HG02763 (cell line): ENCODE measurements around the gene DTX2.
"Not testable (repeated sequence)": the region's sequence is repeated elsewhere in the genome, so short reads cannot be mapped to it uniquely, and the experiment has no call there.

Experiments
- ATAC-seq: cut with Tn5 transposase; IDR thresholded peaks from one replicate; pipeline ENCODE4 v1.9.1; 2021; ENCODE audit warnings: mild to moderate bottlenecking, moderate library complexity; ENCODE audit not compliant: unreplicated experiment

DTX2 gene

DNA sequence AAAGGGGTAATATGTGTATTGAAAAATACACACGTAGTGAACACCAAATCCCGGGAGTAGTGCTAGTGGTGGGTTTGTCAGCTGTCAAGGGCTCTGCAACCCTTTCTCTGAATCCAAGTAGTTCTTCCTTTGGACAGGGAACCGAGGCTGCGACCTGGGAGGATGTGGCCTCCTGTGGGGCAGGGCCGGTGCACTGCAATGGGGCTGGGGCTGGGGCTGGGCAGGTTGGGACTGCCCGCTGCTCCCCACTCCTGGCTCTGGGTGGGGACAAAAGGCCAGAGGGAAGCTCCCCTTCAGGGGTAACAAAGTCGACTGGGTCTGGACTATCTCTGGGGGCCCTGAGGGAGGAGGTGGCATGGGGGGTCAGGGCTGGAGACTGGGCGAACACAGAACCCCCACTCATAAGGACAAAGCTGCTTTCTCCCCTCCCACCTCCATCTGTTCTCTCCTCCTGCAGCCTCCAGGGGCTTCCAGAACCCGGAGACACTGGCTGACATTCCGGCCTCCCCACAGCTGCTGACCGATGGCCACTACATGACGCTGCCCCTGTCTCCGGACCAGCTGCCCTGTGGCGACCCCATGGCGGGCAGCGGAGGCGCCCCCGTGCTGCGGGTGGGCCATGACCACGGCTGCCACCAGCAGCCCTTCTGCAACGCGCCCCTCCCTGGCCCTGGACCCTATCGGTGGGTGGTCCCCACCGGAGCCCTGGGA, 49.8 kb downstream of the DTX2 start:
- ATAC-seq, result not testable (repeated sequence)

DNA sequence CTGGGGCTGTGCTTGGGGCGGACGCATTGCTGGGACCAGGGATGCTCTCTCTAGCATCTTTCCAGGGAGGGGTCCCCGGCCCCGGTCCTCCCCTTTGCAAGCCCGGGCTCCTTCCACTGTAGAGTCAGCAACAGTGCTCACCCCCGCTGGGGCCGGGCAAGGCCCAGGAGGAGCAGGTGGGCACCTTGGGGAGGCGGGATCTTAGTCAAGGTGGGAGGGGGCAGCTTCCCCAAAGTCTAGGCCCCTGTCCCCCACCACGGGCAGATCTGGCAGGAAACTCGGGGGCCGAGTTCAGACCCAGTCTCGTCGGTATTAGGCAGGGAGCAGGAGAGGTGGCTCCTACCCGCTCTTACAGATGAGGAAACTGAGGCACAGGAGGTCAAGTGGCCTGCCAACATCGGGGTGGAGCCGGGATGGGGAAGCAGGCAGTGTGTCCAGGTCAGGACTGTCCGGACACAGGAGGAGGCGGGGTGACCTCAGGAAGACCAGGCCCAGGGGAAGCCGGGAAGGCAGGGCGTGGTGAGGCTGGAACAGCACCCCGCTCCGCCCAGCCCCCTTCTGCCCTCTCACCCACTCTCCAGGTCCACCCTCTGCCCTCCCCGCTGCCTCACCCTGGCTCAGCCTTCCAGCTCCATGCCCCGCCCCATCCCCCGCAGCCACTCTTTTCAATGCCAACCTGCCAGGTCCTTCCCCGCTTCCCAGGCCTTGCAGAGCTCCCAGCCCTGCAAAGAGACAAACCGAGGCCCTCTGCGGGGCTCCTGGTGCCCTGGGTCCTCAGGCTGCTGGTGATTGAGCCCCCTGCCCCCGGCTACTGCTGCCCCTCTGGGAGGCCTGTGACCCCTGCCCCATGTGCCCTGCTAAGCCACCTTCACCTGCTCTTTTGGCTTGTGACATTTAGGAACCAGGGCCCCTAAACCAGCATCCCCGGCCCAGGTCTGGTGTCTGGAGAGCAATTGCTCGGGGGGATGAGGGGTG, 50.7 kb downstream of the DTX2 start:
- ATAC-seq, result not testable (repeated sequence)

DNA sequence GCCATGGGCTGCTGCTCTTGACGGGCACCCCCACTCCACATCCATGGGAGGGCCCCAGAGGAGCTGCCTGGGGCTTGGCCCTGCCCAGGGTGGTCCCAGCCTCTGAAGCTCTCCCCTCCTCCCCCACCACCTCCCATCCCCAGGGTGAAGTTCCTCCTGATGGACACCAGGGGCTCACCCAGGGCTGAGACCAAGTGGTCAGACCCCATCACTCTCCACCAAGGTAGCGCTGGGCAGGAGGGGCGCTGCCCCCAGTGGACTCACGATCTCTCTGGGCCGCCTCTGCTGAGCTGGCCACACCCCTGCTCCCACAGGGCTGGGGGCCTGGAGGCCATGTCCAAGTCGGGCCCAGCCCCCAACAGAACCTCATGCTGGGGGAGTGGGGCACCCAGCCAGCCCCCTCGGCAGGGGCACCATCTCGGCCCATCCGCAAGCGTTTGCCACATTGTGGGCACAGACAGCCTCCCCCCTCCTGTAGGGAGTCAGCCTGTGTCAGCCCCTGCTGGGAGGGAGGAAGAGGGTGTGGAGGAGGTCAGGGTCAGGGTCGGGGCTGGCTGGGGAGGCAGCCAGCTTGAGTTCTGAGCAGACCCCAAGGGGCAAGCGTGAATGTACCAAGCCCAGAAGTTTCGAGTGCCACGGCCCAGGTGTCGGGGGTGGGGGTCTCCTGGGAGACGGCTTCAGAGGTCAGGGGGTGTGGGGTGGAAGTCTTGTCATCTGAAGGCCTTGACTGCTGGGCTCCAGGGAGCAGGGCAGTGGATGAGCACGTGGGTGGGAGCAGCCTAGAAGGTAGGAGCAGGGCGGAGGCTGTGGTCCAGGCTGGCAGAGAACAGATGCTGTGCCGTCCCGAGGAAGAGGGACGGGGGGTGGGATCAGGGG, 51.7 kb downstream of the DTX2 start:
- no peak for ATAC-seq

- ATAC-seq, result no peak
Measured at GRCh38 chr7:76513817-76514799, 52.6 kb downstream of the DTX2 start.

GRCh38 chr7:76514926-76515771, 53.6 kb downstream of the DTX2 start:
- no peak for ATAC-seq

- no peak for ATAC-seq
Measured at GRCh38 chr7:76515999-76516443, 54.5 kb downstream of the DTX2 start.

DNA sequence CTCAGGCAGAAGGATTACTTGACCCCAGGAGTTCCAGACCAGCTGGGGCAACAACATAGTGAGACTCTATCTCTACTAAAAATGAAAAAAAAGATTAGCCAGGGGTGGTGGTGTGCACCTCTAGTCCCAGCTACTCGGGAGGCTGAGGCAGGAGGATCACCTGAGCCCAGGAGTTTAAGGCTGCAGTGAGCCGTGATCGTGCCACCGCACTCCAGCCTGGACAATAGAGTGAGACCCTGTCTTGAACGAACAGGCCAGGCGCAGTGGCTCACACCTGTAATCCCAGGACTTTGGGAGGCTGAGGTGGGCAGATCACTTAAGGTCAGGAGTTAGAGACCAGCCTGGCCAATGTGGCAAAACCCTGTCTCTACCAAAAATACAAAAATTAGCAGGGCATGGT, 55.4 kb downstream of the DTX2 start:
- ATAC-seq, result not testable (repeated sequence)

DNA sequence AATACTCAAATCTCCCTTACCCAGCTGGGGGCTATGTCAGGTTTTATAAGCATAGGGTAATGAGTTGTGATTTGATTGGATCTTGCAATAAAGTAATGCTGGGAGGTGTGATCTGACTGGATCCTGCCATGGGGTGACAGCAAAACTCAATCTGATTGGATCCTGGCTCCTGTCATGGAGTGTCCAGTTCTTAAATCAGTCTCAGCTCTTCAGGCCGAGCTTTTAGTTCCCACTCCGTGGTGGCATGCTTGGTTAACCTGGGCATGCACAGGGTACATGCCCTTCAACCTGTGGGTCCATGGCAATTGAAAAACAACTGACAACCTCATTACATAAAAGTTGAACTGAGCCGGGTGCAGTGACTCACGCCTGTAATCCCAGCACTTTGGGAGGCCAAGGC, 64.7 kb downstream of the DTX2 start:
- not testable (repeated sequence) for ATAC-seq

DNA sequence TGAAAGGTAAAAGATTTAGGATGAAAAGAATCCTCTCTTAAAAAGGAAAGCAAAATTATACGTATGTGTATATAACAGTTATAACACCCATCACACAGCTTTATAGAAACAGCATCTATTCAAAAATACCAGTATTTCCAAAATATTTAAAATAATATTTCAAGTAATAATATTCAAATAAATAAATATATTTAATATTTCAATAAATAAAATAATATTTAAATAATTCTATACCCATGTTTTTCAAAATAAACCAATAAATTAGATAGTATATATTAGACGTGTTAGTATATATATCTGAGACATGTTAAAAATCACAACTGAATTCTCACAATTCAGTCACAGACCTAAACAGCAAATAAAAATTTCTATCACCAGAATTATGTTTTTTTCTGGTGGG, 70.1 kb downstream of the DTX2 start:
- not testable (repeated sequence) for ATAC-seq

DNA sequence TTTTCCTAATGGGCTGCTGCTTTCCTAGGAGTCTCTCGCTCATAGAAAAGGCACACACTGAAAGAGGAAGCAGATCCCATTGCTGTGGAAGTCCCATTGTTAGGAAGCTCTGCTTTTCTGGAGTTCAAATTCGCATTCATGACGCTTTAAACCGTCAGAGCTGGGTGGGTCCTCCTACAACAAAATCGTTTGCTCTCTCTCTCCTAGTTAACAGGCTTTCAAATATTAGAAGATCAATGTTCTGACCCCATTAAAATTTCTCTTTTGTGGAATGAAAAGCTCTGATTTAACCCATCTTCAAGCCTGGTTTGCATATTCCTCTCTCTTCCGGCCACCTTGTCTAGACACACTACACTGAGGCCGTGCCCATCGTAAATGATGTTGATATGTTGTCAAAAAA, 81.7 kb downstream of the DTX2 start, which contains the start of gene SPDYE16:
SPDYE16 (minus strand) TSS at position 101 of the 400 bp plus-strand sequence. CDS start 1,838 bp downstream, outside the sequence.
- not testable (repeated sequence) for ATAC-seq

DNA sequence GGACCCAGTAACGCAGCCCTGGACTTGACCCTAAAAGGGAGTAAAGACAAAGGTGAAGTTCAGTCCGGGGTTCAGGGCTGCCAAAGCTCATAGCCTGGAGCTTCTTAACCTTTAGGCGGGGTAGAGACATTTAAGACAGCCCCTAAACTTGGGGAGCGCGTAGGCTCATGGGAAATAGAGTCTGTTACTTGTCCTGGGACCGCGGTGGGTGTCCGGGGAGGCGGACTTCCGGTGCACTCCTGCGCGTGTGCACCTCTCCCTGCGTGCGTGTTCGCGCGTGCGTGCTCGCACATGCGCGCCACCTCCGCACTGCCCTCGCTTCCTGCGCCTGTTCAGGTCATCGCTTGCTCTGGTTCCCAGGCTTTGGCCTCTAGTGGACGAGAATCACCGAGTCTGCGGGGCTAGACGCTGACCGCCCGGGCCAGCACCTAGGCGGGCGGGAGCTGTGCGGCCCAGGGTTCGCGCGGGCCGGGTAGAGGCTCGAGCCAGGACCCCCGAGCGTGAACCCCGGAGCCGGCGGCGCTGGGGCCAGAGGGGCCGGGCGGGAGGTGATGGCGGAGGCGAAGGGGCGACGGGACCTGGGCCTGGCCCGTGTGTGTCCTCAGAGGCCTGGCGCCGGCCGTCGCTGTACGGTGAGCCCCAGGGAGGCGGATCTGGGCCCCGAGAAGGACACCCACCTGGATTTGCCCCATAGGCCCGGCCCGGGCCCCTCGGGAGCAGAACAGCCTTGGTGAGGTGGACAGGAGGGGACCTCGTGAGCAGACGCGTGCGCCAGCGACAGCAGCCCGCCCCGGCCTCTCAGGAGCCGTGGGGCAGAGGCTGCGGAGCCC, 87.7 kb downstream of the DTX2 start:
- peak; percentile 99 for ATAC-seq

DNA sequence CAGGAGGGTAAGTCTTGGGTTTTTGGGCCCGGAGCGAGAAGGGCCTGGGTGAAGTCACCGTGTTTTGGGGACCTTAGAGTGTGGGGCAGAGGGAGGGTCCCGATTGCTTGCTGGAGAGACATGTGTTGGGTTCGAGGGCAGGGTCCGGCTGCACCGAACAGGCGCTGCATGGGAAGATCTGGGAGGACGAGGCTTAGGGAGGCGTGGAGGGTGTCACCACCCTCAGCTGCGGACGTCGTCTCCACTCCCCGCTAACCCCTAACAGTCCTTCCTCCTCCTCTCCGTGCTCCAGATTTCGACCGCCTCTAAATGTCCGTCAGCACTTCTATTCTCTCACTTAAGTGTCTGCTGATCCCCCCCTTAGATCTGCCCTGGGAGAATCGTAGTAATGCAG, 88.3 kb downstream of the DTX2 start:
- ATAC-seq, result not testable (repeated sequence)

DNA sequence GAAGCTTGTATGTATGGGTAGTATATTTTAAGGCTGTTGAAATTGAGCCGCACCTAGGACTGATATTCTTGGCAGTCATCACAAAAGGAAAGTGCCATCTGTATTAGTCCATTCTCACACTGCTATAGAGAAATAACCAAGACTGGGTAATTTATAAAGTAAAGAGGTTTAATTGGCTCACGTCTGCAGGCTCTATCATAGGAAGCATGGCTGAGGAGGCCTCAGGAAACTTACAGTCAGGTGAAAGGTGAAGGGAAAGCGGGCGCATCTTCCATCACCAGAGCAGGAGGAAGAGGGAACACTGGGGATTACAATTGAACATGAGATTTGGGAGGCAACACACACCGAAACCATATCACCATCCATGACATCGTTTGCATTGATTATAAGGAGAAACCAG, 90.5 kb downstream of the DTX2 start:
- ATAC-seq, result not testable (repeated sequence)
